Tibial nerve (tissue), 4 donors: ENCODE results near the gene ZNF324. TPM values are rescaled to one million over a fixed set of nuclear protein-coding genes. Genes with fewer than 3 reads are reported as not detected.

Experiments
- DNase-seq, 2 donors: peaks; one replicate each; pipeline ENCODE4 v3.0.0-alpha.2; 2019; ENCODE audit warnings: low spot score in 2 of 2
- H3K27ac ChIP-seq, 4 donors: fragments of 200-600 bp; sonication (generic) in 3 of 4; one replicate each; pipeline ENCODE4 v1.5.1; 2017 to 2019; ENCODE audit warnings: mild to moderate bottlenecking in 1 of 4
- H3K27me3 ChIP-seq, 2 donors: fragments of 200-600 bp; sonication (generic) in 1 of 2; one replicate each; pipeline versions ENCODE4 v1.5.1 to v1.6.0; 2017 to 2019
- H3K36me3 ChIP-seq, 3 donors: fragments of 200-600 bp; sonication (generic); one replicate each; pipeline ENCODE4 v1.5.1; 2018 to 2019
- H3K4me1 ChIP-seq, 4 donors: fragments of 200-600 bp; sonication (generic) in 3 of 4; one replicate each; pipeline ENCODE4 v1.5.1; 2017 to 2019
- H3K4me3 ChIP-seq, 4 donors: fragments of 200-600 bp; sonication (generic) in 3 of 4; one replicate each; pipeline ENCODE4 v1.5.1; 2017 to 2019; ENCODE audit warnings: mild to moderate bottlenecking in 1 of 4, moderate library complexity in 1 of 4
- H3K9me3 ChIP-seq, 4 donors: fragments of 200-600 bp; sonication (generic) in 3 of 4; one replicate each; pipeline ENCODE4 v1.5.1; 2017 to 2019
- EP300 ChIP-seq, 2 donors: sonication (generic); formaldehyde crosslinking; IDR thresholded peaks; one replicate each; pipeline ENCODE4 v1.6.1; 2017; ENCODE audit warnings: antibody characterized with exemption in 2 of 2, mild to moderate bottlenecking in 1 of 2
- POLR2A ChIP-seq, 2 donors: fragments of 450-650 bp; IDR thresholded peaks; one replicate each; pipeline ENCODE4 v1.6.1; 2017; ENCODE audit warnings: antibody characterized with exemption in 2 of 2, mild to moderate bottlenecking in 2 of 2, moderate library complexity in 2 of 2
- WGBS, 2 donors: methylation state at CpG; one replicate each; pipeline ENCODE4 v1.1.5; 2018; 5-methylcytosine and 5-hydroxymethylcytosine counted together
- total RNA-seq, 4 donors: library from RNA; depleted of rRNA; stranded (reverse); fragments of >200 nt; gene quantifications; one replicate each; pipeline ENCODE4 v1.1.0, GENCODE V29; 2016
- TF ChIP-seq, protein P1 (sequence below), 5 experiments: fragments of 200-600 bp in 3 of 5; fragments of 450-650 bp in 2 of 5; sonication (generic) in 3 of 5; IDR thresholded peaks; one replicate each; pipeline ENCODE4 v1.5.1; 2016 to 2019; ENCODE audit warnings: antibody characterized with exemption in 5 of 5, mild to moderate bottlenecking in 3 of 5, moderate library complexity in 2 of 5

ZNF324 gene
- total RNA-seq, 4 donors from 2014 or later, result 23.6 to 33.5 (median 30.2) TPM

DNA sequence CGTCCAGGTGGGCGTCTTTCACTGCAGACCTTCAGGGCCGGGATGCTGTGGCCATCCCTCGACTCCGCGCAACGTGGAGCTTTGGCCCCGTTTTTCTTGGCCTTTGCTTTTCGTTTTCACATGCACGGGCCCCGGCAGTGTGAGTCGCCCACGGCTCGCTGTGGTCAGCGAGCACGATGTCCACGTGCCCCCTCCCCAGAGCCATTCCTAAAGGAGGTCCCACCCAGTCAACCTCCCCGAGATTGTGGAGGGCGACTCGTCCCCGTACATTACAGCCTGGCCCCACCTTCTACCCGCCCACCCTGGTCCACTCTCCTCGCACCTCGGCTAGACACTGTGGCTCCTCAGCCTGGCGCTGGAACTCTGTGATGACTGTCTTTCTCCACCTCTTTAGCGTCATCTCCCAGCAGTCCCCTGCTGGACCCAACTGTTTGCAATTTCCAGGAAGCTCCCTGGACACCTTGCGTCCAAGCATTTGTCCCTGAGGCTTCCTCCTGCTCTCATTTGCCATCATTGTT is 9.7 kb downstream of the ZNF324 start:
- peaks cover 0 to 67% (median 0%) of the 10 kb centered on the region in 3 donors for H3K36me3 ChIP-seq
- no peaks in the 10 kb centered on the region for H3K27me3 ChIP-seq
- peak overlapping the region; percentile 84 to 94 (median 90) for H3K27ac ChIP-seq
- TF ChIP-seq, protein P1, sequence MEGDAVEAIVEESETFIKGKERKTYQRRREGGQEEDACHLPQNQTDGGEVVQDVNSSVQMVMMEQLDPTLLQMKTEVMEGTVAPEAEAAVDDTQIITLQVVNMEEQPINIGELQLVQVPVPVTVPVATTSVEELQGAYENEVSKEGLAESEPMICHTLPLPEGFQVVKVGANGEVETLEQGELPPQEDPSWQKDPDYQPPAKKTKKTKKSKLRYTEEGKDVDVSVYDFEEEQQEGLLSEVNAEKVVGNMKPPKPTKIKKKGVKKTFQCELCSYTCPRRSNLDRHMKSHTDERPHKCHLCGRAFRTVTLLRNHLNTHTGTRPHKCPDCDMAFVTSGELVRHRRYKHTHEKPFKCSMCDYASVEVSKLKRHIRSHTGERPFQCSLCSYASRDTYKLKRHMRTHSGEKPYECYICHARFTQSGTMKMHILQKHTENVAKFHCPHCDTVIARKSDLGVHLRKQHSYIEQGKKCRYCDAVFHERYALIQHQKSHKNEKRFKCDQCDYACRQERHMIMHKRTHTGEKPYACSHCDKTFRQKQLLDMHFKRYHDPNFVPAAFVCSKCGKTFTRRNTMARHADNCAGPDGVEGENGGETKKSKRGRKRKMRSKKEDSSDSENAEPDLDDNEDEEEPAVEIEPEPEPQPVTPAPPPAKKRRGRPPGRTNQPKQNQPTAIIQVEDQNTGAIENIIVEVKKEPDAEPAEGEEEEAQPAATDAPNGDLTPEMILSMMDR (IDR thresholded peaks at IDR 0.05), result no peak
- TF ChIP-seq EP300 (IDR thresholded peaks at IDR 0.05) (no peak), POLR2A (IDR thresholded peaks at IDR 0.05) (no peak)
- H3K4me3 ChIP-seq, result peak overlapping the region; percentile 67 to 75 (median 71)
- H3K9me3 ChIP-seq, result no peaks in the 10 kb centered on the region
- WGBS, 2 donors, result 2 to 5% methylated on average over 23 to 25 of the region's 27 CpGs
- peaks cover 0 to 26% (median 18%) of the 10 kb centered on the region in 4 donors for H3K4me1 ChIP-seq
- DNase-seq, result no peak

DNA sequence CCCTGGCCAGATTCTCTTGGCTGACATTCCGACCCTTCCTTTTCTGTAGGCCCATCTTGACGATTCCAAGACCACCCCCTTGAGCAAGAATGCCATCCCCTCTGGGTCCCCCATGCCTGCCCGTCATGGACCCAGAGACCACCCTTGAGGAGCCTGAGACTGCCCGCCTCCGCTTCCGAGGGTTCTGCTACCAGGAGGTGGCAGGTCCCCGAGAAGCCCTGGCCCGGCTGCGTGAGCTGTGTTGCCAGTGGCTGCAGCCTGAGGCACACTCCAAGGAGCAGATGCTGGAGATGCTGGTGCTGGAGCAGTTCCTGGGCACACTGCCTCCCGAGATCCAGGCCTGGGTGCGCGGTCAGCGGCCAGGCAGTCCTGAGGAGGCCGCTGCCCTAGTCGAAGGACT is 10.2 kb downstream of the ZNF324 start:
- peaks cover 0 to 66% (median 0%) of the 10 kb centered on the region in 3 donors for H3K36me3 ChIP-seq
- H3K27ac ChIP-seq, result peak overlapping the region in 3 of 4 donors; percentile 87 to 94 (median 92)

DNA sequence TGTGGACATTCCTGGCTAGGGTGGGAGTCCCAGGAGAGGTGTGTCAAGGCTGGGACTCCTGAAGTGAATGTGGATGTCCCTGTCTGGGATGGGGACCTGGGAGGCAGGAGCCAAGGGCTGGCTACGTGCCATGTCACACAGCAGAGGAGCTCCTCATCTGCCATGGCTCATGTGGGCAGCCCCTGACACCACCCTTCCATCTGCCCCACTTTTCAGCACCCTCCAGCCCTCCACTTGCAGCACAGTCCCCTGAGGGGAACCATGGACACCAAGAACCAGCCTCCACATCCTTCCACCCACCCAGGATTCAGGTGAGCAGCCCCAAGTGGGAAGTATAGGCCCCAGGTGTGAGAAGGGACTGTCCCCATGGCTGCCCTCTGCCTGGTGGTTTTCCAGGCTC is 11.0 kb downstream of the ZNF324 start:
- Histone ChIP-seq H3K27ac (peak overlapping the region in 1 of 4 donors; percentile 94), H3K27me3 (no peaks in the 10 kb centered on the region), H3K36me3 (peaks cover 0 to 65% (median 0%) of the 10 kb centered on the region in 3 donors), H3K9me3 (no peaks in the 10 kb centered on the region), H3K4me1 (peaks cover 0 to 26% (median 18%) of the 10 kb centered on the region in 4 donors), H3K4me3 (no peak overlapping the region)
- 100% methylated on average over 1 of the region's 1 CpG for WGBS, 2 donors
- TF ChIP-seq EP300 (IDR thresholded peaks at IDR 0.05), result no peak
- no peak for TF ChIP-seq POLR2A (IDR thresholded peaks at IDR 0.05)
- TF ChIP-seq, protein P1 (IDR thresholded peaks at IDR 0.05), result no peak
- DNase-seq, result no peak

More for the DNA sequence above, 10.2 kb downstream of the ZNF324 start:
- TF ChIP-seq EP300 (IDR thresholded peaks at IDR 0.05) (no peak), POLR2A (IDR thresholded peaks at IDR 0.05) (no peak)
- TF ChIP-seq, protein P1 (IDR thresholded peaks at IDR 0.05), result no peak
- DNase-seq, result no peak
- 84 to 86% methylated on average over 14 to 15 of the region's 15 CpGs for WGBS, 2 donors
- Histone ChIP-seq H3K9me3 (no peaks in the 10 kb centered on the region), H3K27me3 (no peaks in the 10 kb centered on the region), H3K4me3 (peak overlapping the region in 1 of 4 donors; percentile 75), H3K4me1 (peaks cover 0 to 26% (median 18%) of the 10 kb centered on the region in 4 donors)

DNA sequence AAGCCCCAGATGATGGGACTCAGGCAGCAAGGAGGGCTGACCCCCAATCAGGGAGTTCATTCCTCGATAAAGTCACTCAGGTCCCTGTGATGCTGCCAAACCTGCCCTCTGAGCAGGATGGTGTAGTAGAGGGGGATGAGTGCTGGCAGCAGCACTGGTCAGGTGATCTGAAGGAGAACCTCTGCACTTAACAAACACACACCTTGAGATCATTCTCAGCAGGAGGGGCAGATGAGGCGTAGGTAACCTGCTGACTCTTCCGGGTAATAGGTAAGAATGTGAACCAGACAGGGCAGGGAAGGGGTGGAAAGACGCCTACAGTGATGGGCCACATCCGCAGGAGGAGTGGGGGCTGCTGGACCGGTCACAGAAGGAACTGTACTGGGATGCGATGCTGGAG is 12.4 kb downstream of the ZNF324 start:
- Histone ChIP-seq H3K27me3 (no peaks in the 10 kb centered on the region), H3K27ac (no peak overlapping the region), H3K36me3 (peaks cover 0 to 51% (median 0%) of the 10 kb centered on the region in 3 donors), H3K4me1 (peaks cover 0 to 26% (median 18%) of the 10 kb centered on the region in 4 donors), H3K9me3 (no peaks in the 10 kb centered on the region), H3K4me3 (no peak overlapping the region)
- TF ChIP-seq POLR2A (IDR thresholded peaks at IDR 0.05), result no peak
- TF ChIP-seq, protein P1 (IDR thresholded peaks at IDR 0.05), result no peak
- TF ChIP-seq EP300 (IDR thresholded peaks at IDR 0.05), result no peak
- WGBS, 2 donors, result 83 to 89% methylated on average over 7 of the region's 7 CpGs
- no peak for DNase-seq

DNA sequence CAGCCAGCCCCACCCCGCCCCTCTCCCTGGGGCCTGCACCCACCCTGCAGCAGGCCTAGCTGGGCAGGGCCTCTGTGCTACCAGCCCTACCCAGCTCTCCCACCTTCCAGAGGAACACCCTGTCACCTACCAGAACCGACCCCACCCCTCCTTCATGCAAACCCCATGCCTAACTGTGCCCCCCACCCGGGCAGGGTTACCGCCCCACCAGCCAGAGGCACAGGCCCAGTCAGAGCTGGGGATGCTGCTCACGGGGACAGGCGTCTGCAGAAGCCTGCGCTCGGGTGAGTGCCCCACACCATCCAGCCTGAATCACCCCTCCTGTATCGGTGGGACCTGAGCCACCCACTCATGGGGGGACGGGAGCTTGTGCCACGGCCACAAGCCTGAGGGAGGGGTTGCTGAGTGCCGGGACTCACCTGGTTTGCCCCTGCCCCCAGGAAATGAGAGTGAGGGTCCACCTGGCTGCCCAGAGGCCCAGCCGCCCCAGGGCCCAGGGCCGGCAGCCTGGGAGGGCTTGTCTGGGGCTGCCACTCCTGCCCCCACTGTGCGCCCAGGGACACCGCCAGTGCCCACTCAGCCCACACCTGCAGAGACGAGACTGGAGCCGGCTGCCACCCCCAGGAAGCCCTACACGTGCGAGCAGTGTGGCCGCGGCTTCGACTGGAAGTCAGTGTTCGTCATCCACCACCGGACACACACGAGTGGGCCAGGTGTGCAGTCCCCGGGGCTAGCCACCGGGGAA is 13.0 kb downstream of the ZNF324 start:
- Histone ChIP-seq H3K9me3 (no peaks in the 10 kb centered on the region), H3K27me3 (no peaks in the 10 kb centered on the region), H3K27ac (no peak overlapping the region), H3K36me3 (peaks cover 0 to 49% (median 0%) of the 10 kb centered on the region in 3 donors), H3K4me3 (no peak overlapping the region), H3K4me1 (peaks cover 0 to 20% (median 16%) of the 10 kb centered on the region in 4 donors)
- TF ChIP-seq POLR2A (IDR thresholded peaks at IDR 0.05) (no peak), EP300 (IDR thresholded peaks at IDR 0.05) (no peak)
- DNase-seq, result no peak
- WGBS, 2 donors, result 84 to 87% methylated on average over 16 to 20 of the region's 28 CpGs
